ENCODE data around the gene RNF130.

Gene RNF130

DNA sequence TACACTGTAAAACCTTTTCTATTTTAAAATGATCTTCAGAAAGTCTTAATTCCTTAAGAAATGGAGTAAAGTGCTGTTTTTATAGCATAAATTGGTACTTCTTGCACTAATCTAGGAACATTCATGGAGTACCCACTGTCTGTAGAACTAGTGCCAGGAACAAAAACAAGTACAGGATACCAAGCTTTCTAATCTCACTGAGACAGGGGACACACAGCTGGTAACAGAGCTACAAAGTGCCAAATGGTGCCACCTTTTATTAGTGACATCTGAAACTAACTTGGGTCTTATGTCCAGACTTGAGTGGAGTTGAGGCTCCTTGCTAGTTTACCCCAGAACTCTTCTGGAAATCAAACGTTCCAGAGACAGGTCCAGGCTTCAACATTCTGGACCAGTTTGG lies 57.9 kb downstream of the RNF130 start:
- no peak overlapping the region for H3K27ac ChIP-seq
- no peak overlapping the region for H3K4me3 ChIP-seq
- no peak for DNase-seq (ENCODE audit: low spot score)
- TF ChIP-seq, protein P1, sequence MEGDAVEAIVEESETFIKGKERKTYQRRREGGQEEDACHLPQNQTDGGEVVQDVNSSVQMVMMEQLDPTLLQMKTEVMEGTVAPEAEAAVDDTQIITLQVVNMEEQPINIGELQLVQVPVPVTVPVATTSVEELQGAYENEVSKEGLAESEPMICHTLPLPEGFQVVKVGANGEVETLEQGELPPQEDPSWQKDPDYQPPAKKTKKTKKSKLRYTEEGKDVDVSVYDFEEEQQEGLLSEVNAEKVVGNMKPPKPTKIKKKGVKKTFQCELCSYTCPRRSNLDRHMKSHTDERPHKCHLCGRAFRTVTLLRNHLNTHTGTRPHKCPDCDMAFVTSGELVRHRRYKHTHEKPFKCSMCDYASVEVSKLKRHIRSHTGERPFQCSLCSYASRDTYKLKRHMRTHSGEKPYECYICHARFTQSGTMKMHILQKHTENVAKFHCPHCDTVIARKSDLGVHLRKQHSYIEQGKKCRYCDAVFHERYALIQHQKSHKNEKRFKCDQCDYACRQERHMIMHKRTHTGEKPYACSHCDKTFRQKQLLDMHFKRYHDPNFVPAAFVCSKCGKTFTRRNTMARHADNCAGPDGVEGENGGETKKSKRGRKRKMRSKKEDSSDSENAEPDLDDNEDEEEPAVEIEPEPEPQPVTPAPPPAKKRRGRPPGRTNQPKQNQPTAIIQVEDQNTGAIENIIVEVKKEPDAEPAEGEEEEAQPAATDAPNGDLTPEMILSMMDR (IDR thresholded peaks at IDR 0.05), result no peak

DNA sequence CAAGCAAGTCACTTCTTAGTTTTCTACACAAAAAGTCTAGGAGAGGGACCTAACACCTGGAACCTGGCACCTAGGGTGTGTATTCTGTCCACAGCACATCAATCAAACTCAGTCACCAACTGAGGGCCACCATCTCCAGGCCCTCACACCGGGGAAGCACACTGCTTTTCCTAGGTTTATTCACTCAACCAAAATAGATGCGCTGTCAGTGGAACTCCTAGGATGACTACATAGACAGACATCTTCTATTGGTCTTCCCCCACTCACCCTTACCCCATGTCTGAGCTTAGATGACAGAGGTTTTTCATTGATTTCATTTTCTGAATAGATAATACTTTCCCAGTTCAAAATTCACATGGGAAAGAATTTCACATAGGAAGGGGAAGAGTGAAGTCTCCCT lies 59.2 kb downstream of the RNF130 start:
- Histone ChIP-seq H3K27ac (no peak overlapping the region), H3K4me3 (no peak overlapping the region)
- DNase-seq (ENCODE audit: low spot score), result no peak
- TF ChIP-seq, protein P1 (IDR thresholded peaks at IDR 0.05), result no peak

DNA sequence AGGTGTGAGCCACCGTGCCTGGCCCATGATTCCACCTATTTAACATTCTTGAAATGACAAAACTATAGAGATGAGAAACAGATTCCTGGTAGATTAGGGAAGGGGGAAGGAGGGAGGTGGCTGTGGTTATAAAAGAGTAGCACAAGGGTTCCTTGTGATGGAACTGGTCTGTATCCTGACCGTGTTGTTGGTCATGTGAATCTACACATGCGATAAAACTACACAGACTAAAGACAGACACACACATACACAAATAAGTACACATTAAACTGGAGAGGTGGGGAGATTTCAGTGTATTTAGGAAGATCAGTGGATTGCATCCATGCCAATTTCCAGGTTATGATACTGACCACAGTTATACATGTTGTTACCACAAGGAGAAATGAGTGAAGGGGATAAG lies 60.9 kb downstream of the RNF130 start:
- TF ChIP-seq, protein P1 (IDR thresholded peaks at IDR 0.05), result no peak
- Histone ChIP-seq H3K27ac (no peak overlapping the region), H3K4me3 (no peak overlapping the region)
- DNase-seq (ENCODE audit: low spot score), result no peak

DNA sequence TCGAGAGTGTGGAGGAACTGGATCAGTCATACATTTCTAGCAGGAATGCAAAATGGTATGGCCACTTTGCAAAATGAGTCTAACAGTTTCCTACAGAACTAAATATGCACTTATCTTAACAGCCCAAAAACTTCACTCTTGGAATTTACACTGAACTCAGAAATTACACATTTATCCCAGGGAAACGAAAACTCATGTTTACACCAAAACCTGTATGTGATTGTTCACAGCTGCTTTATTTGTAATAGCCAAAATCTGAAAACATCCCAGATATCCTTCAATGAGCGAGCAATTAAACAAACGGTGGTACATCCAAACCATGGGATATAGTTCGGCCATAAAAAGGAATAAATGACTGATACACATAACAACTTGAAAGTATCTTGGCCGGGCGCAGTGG lies 62.0 kb downstream of the RNF130 start:
- Histone ChIP-seq H3K4me3 (no peak overlapping the region), H3K27ac (no peak overlapping the region)
- TF ChIP-seq, protein P1 (IDR thresholded peaks at IDR 0.05), result no peak
- DNase-seq (ENCODE audit: low spot score), result no peak

DNA sequence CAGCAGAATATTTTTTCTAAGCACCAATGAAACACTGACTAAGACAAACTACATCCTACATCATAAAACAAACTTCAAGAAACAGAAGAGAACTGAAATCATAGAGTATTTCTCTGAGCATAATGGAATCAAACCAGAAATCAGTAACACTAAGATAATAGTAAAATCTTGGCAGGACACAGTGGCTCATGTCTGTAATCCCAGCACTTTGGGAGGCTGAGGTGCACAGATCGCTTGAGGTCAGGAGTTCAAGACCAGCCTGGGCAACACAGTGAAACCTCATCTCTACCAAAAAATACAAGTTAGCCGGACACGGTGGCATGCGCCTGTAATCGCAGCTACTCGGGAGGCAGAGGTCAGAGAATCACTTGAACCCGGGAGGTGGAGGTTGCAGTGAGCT lies 63.1 kb downstream of the RNF130 start:
- Histone ChIP-seq H3K27ac (no peak overlapping the region), H3K4me3 (no peak overlapping the region)
- TF ChIP-seq, protein P1 (IDR thresholded peaks at IDR 0.05), result no peak
- no peak for DNase-seq (ENCODE audit: low spot score)

DNA sequence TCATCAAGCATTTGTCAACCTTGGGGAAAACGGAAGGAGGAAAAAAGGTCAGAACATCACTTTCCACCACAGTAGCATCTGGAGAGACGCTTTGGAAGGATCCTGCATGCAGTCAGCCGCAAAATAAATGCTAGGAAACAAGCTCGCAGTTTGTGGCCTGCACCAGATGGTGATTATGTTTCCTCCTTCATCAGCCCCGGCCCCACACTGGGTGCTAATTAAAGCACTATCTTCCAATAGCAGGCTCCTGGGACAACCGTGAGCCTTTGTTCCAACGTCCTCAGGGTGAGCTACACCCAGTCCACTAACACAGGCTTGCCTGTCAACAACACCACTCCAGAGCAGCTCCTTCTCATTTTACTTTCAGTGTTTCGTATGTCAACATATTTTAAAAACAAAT lies 64.0 kb downstream of the RNF130 start:
- H3K27ac ChIP-seq, result no peak overlapping the region
- H3K4me3 ChIP-seq, result no peak overlapping the region
- DNase-seq (ENCODE audit: low spot score), result no peak
- TF ChIP-seq, protein P1 (IDR thresholded peaks at IDR 0.05), result no peak

DNA sequence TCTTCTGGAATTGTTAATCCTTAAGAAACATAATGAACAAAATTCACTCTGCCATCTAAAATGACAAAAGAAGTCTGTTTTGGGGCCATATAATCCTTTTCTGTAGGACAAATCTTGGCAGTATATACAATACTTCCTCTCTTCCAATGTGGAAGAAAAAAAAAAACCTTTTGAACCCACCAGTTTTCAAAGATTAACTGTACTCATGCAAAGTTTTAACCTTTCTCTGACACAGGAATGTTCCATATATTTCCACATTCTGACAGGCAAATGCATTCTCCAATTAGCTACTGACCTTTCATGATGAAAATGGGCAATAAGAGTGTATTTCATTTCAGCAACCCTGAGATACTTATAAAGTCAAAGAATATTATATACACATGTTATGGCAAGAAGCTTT lies 65.4 kb downstream of the RNF130 start:
- no peak for DNase-seq (ENCODE audit: low spot score)
- Histone ChIP-seq H3K4me3 (no peak overlapping the region), H3K27ac (no peak overlapping the region)
- TF ChIP-seq, protein P1 (IDR thresholded peaks at IDR 0.05), result no peak
